ENCODE measurements around the gene STK24.

GRCh38 chr13:98622931-98623331, 46.0 kb upstream of the STK24 start:
- TF ChIP-seq POLR2A (IDR thresholded peaks at IDR 0.05; ENCODE audit: low read depth, low read length) (no peak), CTCF (conservative IDR thresholded peaks at IDR 0.05; ENCODE audit: low read depth, low read length) (no peak), RFX5 (IDR thresholded peaks at IDR 0.05; ENCODE audit: low read depth, low read length) (no peak)
